ENCODE data around the gene EIF4EBP2.
A peak's percentile ranks its signal among the peaks of the same experiment; 100 is the strongest.

Gene EIF4EBP2

DNA sequence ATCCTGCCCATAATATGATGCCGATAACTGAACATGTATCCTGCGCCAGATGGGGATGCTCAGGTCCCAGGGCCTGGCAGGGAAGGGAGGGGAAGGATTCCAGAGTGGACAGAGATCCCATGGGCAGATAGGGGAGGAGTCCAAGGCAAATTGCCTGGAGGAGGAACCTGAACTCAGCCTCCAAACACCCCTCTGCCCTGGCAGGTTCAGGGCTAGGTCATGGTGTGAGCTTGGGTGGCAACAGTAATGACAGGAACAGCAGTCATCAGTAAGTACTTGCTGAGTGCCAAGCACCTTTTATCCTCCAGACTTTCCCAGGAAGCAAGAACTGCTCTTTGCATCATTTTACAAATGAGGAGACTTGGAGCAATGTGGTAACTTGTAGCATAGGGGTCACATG, 70.8 kb downstream of the EIF4EBP2 start:
- no peaks in the 10 kb centered on the region for H3K9me3 ChIP-seq (ENCODE audit: low read length)
- no peak overlapping the region for H3K27ac ChIP-seq (ENCODE audit: low read depth, low read length)
- no peak overlapping the region for H3K4me3 ChIP-seq (ENCODE audit: low read depth in 1 of 2, low read length in 2 of 2)
- H3K9ac ChIP-seq (ENCODE audit: low read length): no peak overlapping the region
- H3K27me3 ChIP-seq (ENCODE audit: control insufficient read depth in 1 of 2, insufficient read depth in 2 of 2, low read length in 2 of 2): no peaks in the 10 kb centered on the region
- peaks cover 16% of the 10 kb centered on the region for H3K4me1 ChIP-seq (ENCODE audit: insufficient read depth, low read length)
- no peaks in the 10 kb centered on the region for H3K36me3 ChIP-seq (ENCODE audit: insufficient read depth, low read length)

DNA sequence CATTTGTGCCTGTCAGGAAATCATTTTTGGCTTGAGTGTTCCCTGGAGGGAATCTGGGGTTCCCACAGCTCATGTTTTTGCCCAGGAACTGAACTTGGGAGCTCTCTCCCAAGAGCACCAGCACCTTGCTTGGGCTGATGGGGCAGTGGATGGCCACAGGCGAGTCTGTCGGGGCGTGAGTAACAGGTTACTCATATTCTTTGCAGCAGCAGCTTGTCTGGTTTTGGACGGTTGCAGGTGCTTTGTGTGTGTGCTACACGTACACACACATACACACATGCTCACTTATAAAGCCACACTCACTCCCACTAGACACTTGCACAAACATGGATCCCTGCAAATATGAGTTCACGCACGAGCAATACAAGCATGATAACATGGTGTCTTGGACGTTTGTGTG, 71.7 kb downstream of the EIF4EBP2 start:
- Histone ChIP-seq H3K27me3 (ENCODE audit: control insufficient read depth in 1 of 2, insufficient read depth in 2 of 2, low read length in 2 of 2) (no peaks in the 10 kb centered on the region), H3K9ac (ENCODE audit: low read length) (no peak overlapping the region), H3K4me3 (ENCODE audit: low read depth in 1 of 2, low read length in 2 of 2) (no peak overlapping the region), H3K9me3 (ENCODE audit: low read length) (no peaks in the 10 kb centered on the region), H3K36me3 (ENCODE audit: insufficient read depth, low read length) (no peaks in the 10 kb centered on the region), H3K27ac (ENCODE audit: low read depth, low read length) (no peak overlapping the region), H3K4me1 (ENCODE audit: insufficient read depth, low read length) (peaks cover 20% of the 10 kb centered on the region)

DNA sequence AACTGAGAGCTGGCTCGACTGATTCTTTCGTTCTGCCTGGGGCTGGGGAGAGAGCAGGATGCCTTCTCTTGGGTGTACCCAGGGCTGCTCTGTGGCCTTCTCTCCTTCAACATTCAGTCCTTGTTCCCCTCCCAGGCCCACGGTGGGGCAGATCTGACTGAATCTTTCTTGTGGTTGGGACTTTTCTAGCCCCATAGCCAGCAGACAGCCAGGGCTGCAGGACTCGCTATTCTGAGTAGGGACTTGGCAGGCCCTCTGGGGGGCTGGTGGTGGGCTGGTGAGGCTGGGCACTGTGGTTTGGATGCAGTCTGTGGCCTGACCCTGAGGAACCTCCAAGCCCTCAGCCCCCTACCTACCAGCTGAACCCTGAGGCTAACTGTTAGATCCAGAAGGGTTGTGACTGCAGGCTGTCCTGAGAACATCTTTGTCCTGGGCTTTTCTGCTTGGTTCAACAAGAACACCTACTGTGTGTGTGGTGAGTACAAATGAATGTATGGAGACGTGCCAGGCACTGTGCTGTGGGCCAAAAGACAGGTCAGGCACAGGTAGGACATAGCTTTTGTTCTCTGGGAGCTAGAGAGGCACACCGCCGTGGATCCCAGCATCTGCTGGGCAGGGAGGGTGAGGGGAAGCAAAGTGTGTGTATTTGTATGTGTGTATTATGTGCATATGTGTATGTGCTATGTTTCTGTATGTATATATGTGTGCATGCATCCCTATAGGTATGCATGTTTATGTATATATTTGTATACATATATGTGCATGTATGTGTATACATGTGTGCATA, 72.5 kb downstream of the EIF4EBP2 start:
- no peaks in the 10 kb centered on the region for H3K9me3 ChIP-seq (ENCODE audit: low read length)
- no peak overlapping the region for H3K27ac ChIP-seq (ENCODE audit: low read depth, low read length)
- no peak overlapping the region for H3K9ac ChIP-seq (ENCODE audit: low read length)
- H3K4me3 ChIP-seq (ENCODE audit: low read depth in 1 of 2, low read length in 2 of 2): no peak overlapping the region
- no peaks in the 10 kb centered on the region for H3K36me3 ChIP-seq (ENCODE audit: insufficient read depth, low read length)
- H3K4me1 ChIP-seq (ENCODE audit: insufficient read depth, low read length): peaks cover 22% of the 10 kb centered on the region
- no peaks in the 10 kb centered on the region for H3K27me3 ChIP-seq (ENCODE audit: control insufficient read depth in 1 of 2, insufficient read depth in 2 of 2, low read length in 2 of 2)

DNA sequence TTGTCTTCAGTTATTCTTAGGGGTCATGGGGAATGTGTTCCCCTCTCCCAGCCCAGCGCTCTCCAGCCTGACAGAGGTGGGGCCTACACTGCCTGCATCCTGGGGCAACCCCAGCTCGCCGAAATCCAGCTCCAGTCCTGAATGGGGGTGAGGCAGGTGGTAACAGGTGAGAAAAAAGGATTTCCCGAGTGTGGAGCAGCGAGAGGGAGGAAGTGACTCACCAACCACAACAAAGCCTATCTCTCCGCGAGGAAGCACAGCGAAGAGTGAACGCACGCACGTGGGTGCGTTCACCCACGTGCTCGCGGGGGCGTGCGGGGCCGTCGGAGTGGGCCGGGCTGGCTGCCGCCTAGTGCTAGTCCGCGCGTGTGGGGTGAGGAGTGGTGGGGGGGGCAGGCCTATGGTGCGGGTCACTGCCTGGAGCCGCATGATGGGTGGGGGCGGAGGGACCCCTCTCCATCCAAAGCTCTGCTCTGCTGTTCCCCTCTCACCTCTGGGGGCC, 73.8 kb downstream of the EIF4EBP2 start:
- Histone ChIP-seq H3K4me3 (ENCODE audit: low read depth in 1 of 2, low read length in 2 of 2) (peak overlapping the region; percentile 55 to 64), H3K27ac (ENCODE audit: low read depth, low read length) (no peak overlapping the region), H3K27me3 (ENCODE audit: control insufficient read depth in 1 of 2, insufficient read depth in 2 of 2, low read length in 2 of 2) (no peaks in the 10 kb centered on the region), H3K9ac (ENCODE audit: low read length) (no peak overlapping the region), H3K9me3 (ENCODE audit: low read length) (no peaks in the 10 kb centered on the region), H3K36me3 (ENCODE audit: insufficient read depth, low read length) (no peaks in the 10 kb centered on the region), H3K4me1 (ENCODE audit: insufficient read depth, low read length) (peaks cover 35% of the 10 kb centered on the region)

Data from muscle layer of colon (tissue), 2 donors.